Left kidney (tissue), 8 donors: ENCODE data around the gene NRBP1. TPM values are rescaled to one million over a fixed set of nuclear protein-coding genes. Genes with fewer than 3 reads are reported as not detected.

Experiments used
- DNase-seq: peaks from one replicate; pipeline ENCODE4 v3.0.0-alpha.2; 2013
- long read RNA-seq, 8 donors: transcript quantifications; one replicate each; lab custom pipeline, GENCODE V29; 2026
- polyA plus RNA-seq: library from polyadenylated mRNA; unstranded; fragments of 120-200 nt; gene quantifications from one replicate; pipeline ENCODE4 v1.2.1, GENCODE V29; 2013; ENCODE audit not compliant: insufficient read length

NRBP1 gene
- polyA plus RNA-seq: 132 TPM
- long read RNA-seq, donor 1, partial matches to known transcripts: 80 of 85 reads
- long read RNA-seq, donor 1, other reads (novel, unspliced or antisense): 0 of 85 reads
- long read RNA-seq, donor 2, partial matches to known transcripts: 36 of 38 reads
- long read RNA-seq, donor 2, other reads (novel, unspliced or antisense): 0 of 38 reads
- long read RNA-seq, donor 3, partial matches to known transcripts: 65 of 66 reads
- long read RNA-seq, donor 3, other reads (novel, unspliced or antisense): 0 of 66 reads
- long read RNA-seq, donor 4: 0 reads
- long read RNA-seq, donor 5, partial matches to known transcripts: 105 of 110 reads
- long read RNA-seq, donor 5, other reads (novel, unspliced or antisense): 0 of 110 reads
- long read RNA-seq, donor 6, partial matches to known transcripts: 97 of 101 reads
- long read RNA-seq, donor 6, other reads (novel, unspliced or antisense): 0 of 101 reads
- long read RNA-seq, donor 7, partial matches to known transcripts: 59 of 62 reads
- long read RNA-seq, donor 7, other reads (novel, unspliced or antisense): 0 of 62 reads
- long read RNA-seq, donor 8, partial matches to known transcripts: 25 of 27 reads
- long read RNA-seq, donor 8, other reads (novel, unspliced or antisense): 0 of 27 reads

DNA sequence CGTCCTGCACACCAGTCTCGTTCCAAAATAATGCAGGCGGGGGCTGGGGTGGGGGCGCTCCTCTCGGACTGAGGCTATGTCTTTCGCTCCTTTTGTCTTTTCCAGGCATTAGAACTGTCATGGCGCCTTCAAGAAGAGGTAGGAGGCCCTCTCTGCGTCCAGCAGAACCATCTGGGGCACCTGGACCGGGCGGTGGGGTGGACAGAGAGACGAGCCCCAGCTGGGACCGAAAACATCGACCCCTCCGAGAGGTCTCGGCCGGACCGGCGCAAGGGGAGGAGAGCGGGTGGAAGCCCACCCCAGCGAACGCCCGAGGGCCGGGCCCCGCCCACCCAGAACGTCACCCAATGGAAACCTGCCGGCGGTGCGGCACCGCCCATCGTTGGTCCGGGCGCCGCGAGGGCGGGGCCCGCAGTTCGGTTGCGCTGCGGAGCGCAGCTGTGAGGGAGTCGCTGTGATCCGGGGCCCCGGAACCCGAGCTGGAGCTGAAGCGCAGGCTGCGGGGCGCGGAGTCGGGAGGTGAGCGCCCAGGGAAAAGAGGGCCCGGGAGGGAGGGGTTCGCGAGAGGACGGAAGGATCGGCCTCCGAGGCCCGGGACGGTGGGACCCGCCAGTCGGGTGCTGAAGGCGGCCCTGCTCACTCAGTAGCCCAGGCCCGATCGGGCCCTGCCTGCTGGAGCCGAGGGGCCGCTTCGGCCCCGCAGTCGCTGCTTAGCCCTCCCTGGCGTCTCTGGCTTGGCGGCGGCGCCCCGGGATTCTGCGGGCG is at the start of gene NRBP1:
Gene NRBP1, plus strand, starts transcription at position 419 of the 765 bp plus-strand sequence. CDS start 4,643 bp downstream, outside the sequence.
- peak; percentile 93 for DNase-seq

DNA sequence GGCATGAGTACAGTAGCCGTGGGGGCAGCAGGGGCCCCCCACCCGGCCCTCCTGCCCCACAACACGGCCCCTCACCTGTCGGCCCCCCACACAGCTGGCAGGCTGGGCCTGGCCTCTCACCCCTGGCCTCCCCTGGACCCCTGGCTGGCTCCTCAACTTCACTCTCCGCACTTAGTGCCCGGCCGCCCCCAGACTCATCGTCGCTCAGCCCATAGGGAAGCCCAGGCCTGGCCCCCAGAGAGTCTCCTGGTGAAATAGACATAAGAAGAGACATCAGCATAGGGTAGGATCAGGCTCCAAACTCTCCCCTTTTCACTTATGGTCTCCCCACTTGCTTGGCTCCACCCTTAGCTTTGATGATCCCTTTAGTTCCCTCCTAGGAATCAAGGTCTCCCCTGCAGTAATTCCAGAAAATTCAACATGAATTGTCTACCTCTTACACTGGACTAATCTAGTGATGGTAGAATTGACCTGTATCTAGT is 49.6 kb upstream of the NRBP1 start:
- no peak for DNase-seq

DNA sequence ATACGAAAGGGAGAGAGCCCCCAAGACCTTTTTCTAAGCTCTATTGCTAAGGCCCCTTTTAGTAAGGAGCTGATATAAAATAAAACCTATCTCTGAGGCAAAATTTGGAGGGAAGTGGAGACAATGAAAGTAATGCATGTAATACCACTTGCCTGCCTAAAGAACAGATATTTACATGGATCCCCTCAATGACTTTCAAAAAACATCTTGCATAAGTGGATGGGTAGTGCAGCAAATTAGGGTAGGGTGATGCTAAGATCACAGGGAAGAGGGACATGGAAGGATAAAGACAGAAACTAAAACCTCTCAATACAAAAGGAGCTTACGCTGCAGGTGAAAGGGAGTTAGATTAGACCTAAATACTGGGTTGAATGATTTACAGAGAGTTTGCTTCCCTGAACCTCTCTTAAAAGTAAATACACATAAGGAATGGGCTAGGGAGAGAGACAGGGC is 49.0 kb upstream of the NRBP1 start:
- DNase-seq: no peak

- peak; percentile 36 for DNase-seq
Observed at GRCh38 chr2:27379836-27380625, 48.4 kb upstream of the NRBP1 start.

GRCh38 chr2:27380626-27381545 is 47.5 kb upstream of the NRBP1 start, which contains the start of gene ZNF513:
Gene ZNF513, minus strand, starts transcription at chr2:27380734. Its CDS starts 208 bp downstream, at chr2:27380526.
- peak; percentile 94 for DNase-seq

DNA sequence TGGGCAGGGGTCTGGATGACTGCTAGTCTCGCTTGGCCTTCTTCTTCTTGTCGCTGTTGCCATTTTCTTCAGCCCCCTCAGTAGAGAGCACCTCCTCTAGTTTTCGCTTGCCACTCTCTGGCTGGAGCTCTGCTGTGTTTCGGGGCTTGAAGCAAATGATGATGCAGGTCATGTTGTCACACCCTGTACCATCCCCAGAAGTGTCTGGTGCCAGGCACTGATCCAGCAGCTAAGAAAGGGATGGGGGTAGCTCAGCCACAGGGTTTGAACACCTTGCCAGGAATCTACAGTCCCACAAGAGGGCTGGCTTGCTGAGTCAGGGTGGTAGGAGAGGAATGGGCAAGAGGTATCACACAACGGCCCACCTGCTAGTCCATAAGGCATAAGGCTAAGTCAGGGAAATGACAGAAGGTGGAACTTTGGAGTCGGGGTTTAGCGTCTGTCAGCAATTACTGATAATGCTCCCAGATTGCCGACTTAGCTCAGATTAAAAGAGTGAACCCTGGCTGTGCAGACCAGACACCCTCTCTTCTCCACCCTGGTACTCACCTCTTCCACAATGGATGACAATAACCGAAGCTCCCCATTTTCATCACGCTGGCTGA is 46.8 kb upstream of the NRBP1 start:
- DNase-seq: no peak

DNA sequence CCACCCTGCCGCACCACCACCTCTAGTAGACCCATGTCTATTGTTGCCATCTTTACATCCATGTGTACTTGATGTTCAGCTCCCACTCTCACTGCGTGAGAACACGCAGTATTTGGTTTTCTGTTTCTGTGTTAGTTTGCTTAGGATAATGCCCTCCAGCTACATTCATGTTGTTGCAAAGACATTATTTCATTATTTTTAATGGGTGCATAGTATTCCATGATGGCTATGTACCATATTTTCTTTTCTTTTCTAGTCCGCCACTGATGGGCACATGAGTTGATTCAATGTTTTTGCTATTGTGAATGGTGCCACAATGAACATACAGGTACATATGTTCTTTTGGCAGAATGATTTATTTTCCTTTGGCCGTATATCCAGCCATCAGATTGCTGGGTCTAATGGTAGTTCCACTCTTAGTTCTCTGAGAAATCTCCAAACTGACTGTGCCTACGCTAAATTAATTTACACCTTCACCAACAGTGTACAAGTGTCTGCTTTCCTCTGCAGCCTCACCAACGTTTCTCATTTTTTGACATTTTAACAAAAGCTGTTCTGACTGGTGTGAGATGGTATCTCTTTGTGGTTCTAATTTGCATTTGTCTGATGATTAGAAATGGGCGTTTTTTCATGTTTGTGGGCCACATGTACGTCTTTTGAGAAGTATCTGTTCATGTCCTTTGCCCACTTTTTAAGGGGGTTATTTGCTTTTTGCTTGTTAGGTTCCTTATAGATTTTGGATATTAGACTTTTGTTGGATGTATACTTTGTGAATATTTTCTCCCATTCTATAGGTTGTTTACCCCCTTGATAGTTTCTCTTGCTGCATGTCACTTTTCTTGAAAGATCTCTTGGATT is 37.4 kb upstream of the NRBP1 start:
- DNase-seq: no peak

GRCh38 chr2:27393225-27393624 is 35.2 kb upstream of the NRBP1 start:
- no peak for DNase-seq

- no peak for DNase-seq
Observed at GRCh38 chr2:27398962-27399361, 29.5 kb upstream of the NRBP1 start.

- no peak for DNase-seq
Observed at GRCh38 chr2:27400348-27401135, 27.9 kb upstream of the NRBP1 start.

GRCh38 chr2:27407798-27408491 is 20.5 kb upstream of the NRBP1 start:
- DNase-seq: peak; percentile 55

GRCh38 chr2:27408601-27409320 is 19.7 kb upstream of the NRBP1 start:
- peak; percentile 8 for DNase-seq

- peak; percentile 93 for DNase-seq
Observed at GRCh38 chr2:27409321-27410073, 18.9 kb upstream of the NRBP1 start, which contains the start of gene PPM1G. Gene PPM1G, minus strand, starts transcription at chr2:27409591. Its CDS starts 169 bp downstream, at chr2:27409422.

GRCh38 chr2:27412419-27413152 is 15.8 kb upstream of the NRBP1 start:
- no peak for DNase-seq

DNA sequence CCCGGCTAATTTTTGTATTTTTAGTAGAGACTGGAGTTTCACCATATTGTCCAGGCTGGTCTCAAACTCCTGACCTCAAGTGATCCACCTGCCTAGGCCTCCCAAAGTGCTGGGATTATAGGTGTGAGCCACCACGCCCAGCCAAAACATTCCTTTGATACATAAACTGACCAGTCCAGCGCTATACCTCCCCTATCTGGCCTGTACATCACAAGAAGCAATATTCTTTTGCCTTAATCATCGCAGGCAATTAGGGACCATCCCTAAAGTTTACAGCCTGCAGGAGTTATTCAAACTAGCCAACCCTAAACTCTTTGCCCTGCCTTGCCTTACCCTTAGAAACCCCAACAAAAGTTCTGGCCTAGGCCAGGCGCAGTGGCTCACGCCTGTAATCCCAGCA is 12.3 kb upstream of the NRBP1 start:
- no peak for DNase-seq
